D721Med (cell line): ENCODE results near the gene CDK4.

Experiments used
- DNase-seq: peaks from one replicate; pipeline ENCODE4 v3.0.0; 2011; ENCODE audit warnings: low spot score; ENCODE audit not compliant: insufficient read length
- FAIRE-seq: peaks from 2 replicates; lab custom pipeline; 2011; peaks lifted over from hg19 to GRCh38; lab: Jason Lieb, UNC
- TF ChIP-seq, protein P1 (sequence below): IDR thresholded peaks from 2 replicates; pipeline ENCODE4 v1.5.1; 2012; ENCODE audit warnings: mild to moderate bottlenecking, control low read depth; ENCODE audit not compliant: insufficient read depth; ENCODE audit errors: missing control alignments

CDK4 gene

DNA sequence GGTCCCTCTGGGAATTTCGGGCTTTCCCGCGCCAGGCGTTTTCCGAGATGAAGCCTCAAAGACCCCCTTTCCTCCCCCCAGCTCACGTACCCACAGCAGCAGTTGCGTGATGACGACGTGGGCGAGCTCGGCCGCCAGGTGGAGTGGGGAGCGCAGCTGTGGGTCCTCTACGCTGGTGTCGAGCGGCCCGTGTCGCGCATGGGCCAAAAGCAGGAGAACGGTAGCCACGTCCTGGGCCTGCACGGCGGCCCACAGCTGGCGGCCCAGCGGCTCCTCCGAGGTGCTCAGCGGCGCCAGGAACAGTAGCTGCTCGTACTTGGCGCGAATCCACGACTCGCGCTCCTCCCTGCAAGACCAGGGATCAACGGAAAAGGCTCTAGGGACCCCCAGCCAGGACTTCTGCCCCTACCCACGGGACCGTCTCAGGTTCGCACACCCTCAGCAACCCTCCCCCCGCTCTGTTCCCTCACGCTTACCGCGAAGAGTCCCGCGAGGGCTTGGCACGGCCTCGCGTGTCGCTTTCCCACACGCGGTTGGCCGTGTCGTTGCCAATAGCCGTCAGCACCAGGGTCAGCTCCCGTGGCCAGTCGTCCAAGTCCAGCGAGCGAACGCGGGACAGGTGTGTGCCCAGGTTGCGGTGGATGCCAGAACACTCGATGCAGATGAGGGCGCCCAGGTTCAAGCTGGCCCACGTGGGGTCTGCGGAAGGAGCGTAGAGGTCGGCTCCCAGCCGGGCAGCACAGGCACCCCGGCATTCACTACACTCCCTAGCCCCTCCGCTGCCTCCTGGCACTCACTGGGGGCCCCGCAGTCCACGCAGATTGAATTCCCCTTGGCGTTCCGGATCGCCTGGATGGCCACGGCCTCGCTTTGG, 25.0 kb downstream of the CDK4 start:
- FAIRE-seq: no peak
- TF ChIP-seq, protein P1, sequence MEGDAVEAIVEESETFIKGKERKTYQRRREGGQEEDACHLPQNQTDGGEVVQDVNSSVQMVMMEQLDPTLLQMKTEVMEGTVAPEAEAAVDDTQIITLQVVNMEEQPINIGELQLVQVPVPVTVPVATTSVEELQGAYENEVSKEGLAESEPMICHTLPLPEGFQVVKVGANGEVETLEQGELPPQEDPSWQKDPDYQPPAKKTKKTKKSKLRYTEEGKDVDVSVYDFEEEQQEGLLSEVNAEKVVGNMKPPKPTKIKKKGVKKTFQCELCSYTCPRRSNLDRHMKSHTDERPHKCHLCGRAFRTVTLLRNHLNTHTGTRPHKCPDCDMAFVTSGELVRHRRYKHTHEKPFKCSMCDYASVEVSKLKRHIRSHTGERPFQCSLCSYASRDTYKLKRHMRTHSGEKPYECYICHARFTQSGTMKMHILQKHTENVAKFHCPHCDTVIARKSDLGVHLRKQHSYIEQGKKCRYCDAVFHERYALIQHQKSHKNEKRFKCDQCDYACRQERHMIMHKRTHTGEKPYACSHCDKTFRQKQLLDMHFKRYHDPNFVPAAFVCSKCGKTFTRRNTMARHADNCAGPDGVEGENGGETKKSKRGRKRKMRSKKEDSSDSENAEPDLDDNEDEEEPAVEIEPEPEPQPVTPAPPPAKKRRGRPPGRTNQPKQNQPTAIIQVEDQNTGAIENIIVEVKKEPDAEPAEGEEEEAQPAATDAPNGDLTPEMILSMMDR: peak; percentile 23
- no peak for DNase-seq

DNA sequence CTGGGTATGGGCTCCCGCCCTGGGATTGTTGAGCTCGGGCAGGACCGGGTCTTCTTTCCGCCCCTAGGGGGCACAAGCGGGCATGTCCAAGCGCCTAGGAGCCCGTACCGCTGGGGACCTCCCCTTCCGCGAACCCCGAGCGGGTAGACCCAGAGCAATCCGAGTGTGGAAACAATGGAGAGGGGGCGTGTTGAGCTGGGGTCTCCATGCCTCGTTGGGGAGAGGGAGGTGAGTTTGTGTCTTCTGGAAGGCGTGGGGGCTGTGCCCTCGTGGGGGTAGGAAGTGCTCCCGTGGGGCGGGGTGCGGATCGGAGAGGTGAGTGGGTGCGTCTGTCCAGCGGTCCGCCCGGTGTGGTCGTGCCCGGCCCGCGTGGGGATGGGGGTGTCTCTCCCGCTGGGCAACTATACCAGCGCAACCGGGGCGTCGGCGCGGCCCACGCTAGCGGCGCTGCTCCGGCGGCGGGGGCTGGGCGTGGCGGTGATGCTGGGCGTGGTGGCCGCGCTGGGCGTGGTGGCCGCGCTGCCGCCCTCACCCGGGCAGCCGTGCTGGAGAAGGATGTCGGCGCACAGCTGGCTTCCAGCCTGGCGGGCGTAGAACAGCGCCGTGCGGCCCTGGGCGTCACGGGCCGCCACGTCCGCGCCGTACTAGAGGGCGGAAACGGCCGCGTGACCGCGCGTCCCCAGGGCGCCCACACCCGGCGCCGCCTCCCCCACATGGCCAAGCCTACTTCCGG, 25.8 kb downstream of the CDK4 start:
- DNase-seq (peak; percentile 95), FAIRE-seq (no peak)
- TF ChIP-seq, protein P1: peak; percentile 75

GRCh38 chr12:57725851-57726150, 26.3 kb downstream of the CDK4 start:
- DNase-seq (no peak), FAIRE-seq (no peak)
- TF ChIP-seq, protein P1: no peak

DNA sequence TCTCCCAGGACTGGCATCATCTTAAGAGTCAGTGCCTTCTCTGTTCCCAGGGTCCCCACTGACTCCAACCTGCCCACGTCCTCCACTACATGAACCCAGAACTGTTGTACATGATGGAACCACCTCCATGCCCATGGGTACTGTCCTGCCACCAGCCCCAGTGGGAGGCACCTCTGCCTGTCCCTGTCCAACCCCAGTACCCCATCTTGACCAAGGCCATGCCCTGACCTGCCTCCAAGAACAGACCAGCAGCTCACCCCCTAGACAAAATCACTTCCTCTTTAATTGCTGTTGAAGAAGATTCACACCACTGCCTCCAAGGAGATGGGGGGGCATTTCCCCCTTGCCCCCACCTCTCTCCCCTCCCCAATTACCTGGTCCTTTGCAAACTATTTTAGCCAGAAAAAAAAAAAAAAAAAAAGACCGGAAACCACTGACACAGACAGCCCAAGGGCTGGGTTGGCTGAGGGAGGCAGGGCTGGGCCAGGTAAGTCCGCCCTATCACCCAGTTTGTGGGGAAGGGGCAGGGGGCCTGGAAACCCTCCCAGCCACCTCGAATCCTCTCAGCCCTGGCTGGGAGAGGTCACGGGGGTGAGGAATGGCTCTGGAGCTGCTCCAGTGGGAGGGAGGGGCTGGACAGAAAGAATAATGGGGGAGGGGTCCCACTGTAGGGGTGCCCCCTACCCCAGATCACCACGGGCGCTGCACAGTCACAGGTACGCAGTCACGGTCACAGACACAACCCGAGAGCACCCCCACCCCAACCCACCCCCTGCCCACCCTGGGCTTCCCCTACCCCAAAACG, 27.0 kb downstream of the CDK4 start:
- DNase-seq (no peak), FAIRE-seq (no peak)
- TF ChIP-seq, protein P1: no peak

DNA sequence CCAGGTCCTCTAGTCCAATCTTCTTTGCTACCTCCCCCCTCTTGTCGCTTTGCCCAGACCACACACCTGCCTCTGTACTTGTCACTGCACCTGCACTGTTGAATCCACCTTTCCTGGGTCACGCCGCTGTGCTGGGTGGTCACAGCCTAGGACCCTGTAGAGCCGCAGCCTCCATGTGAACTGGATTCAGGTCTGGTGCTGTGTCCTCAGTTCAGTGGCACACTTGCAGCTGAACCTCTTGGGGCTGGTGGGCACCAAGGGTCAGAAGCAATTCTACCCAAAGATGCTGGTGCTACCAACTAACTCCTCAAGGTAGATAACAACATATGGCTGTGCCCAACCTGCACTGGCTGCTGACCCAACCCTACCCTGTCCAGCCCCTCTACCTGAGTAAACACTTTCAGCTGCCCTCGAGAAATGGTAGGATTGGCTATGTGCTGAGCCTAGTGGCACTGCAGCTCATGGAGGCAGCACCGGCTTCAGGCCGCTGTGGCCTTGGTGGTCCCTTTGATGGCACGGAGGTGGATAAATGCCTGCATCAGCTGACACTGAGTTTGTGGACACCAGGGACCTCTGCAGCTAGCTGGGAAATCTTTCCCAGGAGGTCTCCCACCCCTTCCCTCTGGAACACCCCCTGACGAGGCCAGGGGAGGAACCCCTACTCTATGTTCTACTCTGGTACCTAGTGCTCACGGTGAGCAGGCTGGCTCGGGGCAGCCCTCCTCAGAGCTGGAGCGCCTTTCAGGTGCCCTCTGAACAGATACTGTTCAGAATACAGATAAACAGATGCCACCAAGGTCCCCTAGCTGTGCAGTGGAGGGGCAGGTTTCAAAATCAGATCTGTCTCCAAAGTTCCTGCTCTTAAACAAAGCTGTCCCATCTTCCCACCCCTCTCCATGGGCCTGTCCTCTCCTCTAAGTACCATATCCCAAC, 27.8 kb downstream of the CDK4 start:
- no peak for DNase-seq

GRCh38 chr12:57723630-57723962, 28.5 kb downstream of the CDK4 start:
- TF ChIP-seq, protein P1: no peak
- FAIRE-seq (no peak), DNase-seq (no peak)

More for the DNA sequence above, 27.8 kb downstream of the CDK4 start:
- no peak for FAIRE-seq
- TF ChIP-seq, protein P1: no peak
